ENCODE data around the gene MBP.

MBP gene

GRCh38 chr18:77132369-77133050 is at the start of gene MBP:
Gene MBP, minus strand, starts transcription at chr18:77132783. Its CDS starts 27,522 bp downstream, at chr18:77105261.
- Histone ChIP-seq H3K4me3 (ENCODE audit: low read length) (peak within 1 kb of the TSS; percentile 42), H3K27me3 (ENCODE audit: control insufficient read depth, insufficient read depth, low read length) (no peaks in the 10 kb centered on the region), H3K4me1 (ENCODE audit: control insufficient read depth, insufficient read depth, low read length) (no peaks in the 10 kb centered on the region), H3K36me3 (ENCODE audit: control insufficient read depth, insufficient read depth, low read length) (no peaks in the 10 kb centered on the region), H3K9ac (ENCODE audit: low read length) (peak within 1 kb of the TSS; percentile 78), H3K27ac (ENCODE audit: low read depth, low read length) (peak within 1 kb of the TSS; percentile 40)

DNA sequence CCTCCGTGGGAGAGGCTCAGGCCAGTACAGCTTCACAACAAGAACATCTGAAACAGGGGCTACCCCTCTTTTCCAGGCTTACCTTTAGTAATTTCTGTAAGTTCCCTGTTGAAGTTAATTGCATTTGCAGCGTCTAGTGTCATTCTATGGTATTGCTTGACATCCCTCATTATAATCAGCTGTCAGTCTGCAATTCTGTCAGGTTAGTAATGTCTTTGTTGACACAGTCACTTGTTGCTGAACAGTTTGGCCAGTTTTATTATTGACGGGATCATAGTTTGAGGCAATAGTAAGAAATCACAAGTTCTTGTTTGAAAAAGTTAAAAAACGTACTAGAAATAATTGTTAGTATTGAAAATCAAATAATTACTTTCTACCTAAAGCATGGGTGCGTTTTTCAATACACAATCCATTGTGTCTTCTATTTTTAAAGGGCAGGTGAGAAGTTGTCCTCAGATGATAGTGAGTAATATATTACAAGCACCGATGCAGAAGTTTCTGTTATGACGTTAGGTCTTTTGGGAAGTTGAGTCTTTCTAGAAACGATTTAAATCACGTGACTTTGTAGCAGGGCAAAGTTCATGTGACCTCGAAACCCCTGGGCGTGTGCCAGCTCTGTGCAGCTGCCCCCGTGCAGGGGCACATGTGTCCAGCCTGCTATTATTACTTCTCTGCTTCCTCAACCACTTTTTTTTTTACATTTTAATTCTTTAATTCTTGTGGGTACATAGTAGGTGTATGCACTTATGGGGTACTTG is 49.5 kb upstream of the MBP start:
- H3K27me3 ChIP-seq (ENCODE audit: control insufficient read depth, insufficient read depth, low read length), result no peaks in the 10 kb centered on the region
- no peak overlapping the region for H3K27ac ChIP-seq (ENCODE audit: low read depth, low read length)
- H3K4me3 ChIP-seq (ENCODE audit: low read length), result no peak overlapping the region
- H3K9ac ChIP-seq (ENCODE audit: low read length), result no peak overlapping the region
- no peaks in the 10 kb centered on the region for H3K4me1 ChIP-seq (ENCODE audit: control insufficient read depth, insufficient read depth, low read length)
- H3K36me3 ChIP-seq (ENCODE audit: control insufficient read depth, insufficient read depth, low read length), result no peaks in the 10 kb centered on the region

DNA sequence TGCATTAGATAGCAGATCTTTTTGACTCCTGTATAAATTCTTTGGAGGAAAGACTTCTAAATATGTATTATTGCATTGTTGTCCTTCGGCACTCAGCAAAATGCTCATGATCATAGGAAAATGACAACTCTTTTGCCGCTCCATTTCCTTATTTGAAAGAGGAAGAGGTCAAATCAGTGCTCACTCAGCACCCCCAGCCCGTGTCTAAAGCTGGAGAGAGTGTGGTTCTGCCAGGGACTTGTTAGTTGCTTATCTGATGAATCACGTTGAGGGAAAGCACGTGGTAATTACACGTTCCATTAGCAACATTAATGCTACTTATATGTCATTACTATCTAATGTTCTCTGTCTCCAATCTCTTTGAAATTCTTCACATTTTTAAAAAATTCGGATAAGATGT is 46.0 kb upstream of the MBP start:
- H3K9ac ChIP-seq (ENCODE audit: low read length), result no peak overlapping the region
- H3K4me3 ChIP-seq (ENCODE audit: low read length), result no peak overlapping the region
- no peak overlapping the region for H3K27ac ChIP-seq (ENCODE audit: low read depth, low read length)
- no peaks in the 10 kb centered on the region for H3K36me3 ChIP-seq (ENCODE audit: control insufficient read depth, insufficient read depth, low read length)
- no peaks in the 10 kb centered on the region for H3K4me1 ChIP-seq (ENCODE audit: control insufficient read depth, insufficient read depth, low read length)
- H3K27me3 ChIP-seq (ENCODE audit: control insufficient read depth, insufficient read depth, low read length), result no peaks in the 10 kb centered on the region

- Histone ChIP-seq H3K27me3 (ENCODE audit: control insufficient read depth, insufficient read depth, low read length) (no peaks in the 10 kb centered on the region), H3K9ac (ENCODE audit: low read length) (no peak overlapping the region)
These were observed 44.4 kb upstream of the MBP start for GRCh38 chr18:77177009-77177408.

GRCh38 chr18:77173275-77174030 is 40.9 kb upstream of the MBP start:
- no peaks in the 10 kb centered on the region for H3K27me3 ChIP-seq (ENCODE audit: control insufficient read depth, insufficient read depth, low read length)
- no peaks in the 10 kb centered on the region for H3K36me3 ChIP-seq (ENCODE audit: control insufficient read depth, insufficient read depth, low read length)
- no peaks in the 10 kb centered on the region for H3K4me1 ChIP-seq (ENCODE audit: control insufficient read depth, insufficient read depth, low read length)
- H3K27ac ChIP-seq (ENCODE audit: low read depth, low read length), result no peak overlapping the region
- no peak overlapping the region for H3K4me3 ChIP-seq (ENCODE audit: low read length)
- H3K9ac ChIP-seq (ENCODE audit: low read length), result no peak overlapping the region

More at GRCh38 chr18:77177009-77177408, 44.4 kb upstream of the MBP start:
- H3K4me1 ChIP-seq (ENCODE audit: control insufficient read depth, insufficient read depth, low read length), result no peaks in the 10 kb centered on the region
- H3K36me3 ChIP-seq (ENCODE audit: control insufficient read depth, insufficient read depth, low read length), result no peaks in the 10 kb centered on the region
- no peak overlapping the region for H3K4me3 ChIP-seq (ENCODE audit: low read length)
- no peak overlapping the region for H3K27ac ChIP-seq (ENCODE audit: low read depth, low read length)

GRCh38 chr18:77170890-77171410 is 38.4 kb upstream of the MBP start:
- Histone ChIP-seq H3K27ac (ENCODE audit: low read depth, low read length) (no peak overlapping the region), H3K4me3 (ENCODE audit: low read length) (no peak overlapping the region), H3K27me3 (ENCODE audit: control insufficient read depth, insufficient read depth, low read length) (no peaks in the 10 kb centered on the region), H3K4me1 (ENCODE audit: control insufficient read depth, insufficient read depth, low read length) (no peaks in the 10 kb centered on the region), H3K9ac (ENCODE audit: low read length) (no peak overlapping the region), H3K36me3 (ENCODE audit: control insufficient read depth, insufficient read depth, low read length) (no peaks in the 10 kb centered on the region)

- H3K27me3 ChIP-seq (ENCODE audit: control insufficient read depth, insufficient read depth, low read length), result no peaks in the 10 kb centered on the region
- no peaks in the 10 kb centered on the region for H3K4me1 ChIP-seq (ENCODE audit: control insufficient read depth, insufficient read depth, low read length)
These were observed 36.3 kb upstream of the MBP start for GRCh38 chr18:77168811-77169311.

DNA sequence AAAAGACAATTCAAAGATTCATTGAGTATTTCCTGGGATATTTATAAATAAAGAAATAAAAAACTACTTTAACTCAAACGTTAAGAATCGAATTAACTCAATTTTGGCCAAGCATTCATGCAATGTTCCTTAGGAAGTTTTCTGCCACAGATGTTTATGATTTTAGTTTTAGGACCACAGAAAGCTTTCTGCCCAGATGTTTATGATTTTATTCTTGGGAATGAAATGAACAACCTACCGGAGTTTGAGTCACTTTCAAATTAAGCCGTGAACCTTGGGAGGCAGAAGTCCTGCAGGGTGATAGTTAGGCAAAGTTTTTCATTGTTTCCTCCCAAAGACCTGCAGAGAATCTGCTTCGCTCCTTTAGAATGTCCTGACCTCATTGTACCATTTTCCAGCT is 34.7 kb upstream of the MBP start:
- H3K27ac ChIP-seq (ENCODE audit: low read depth, low read length), result no peak overlapping the region
- no peaks in the 10 kb centered on the region for H3K36me3 ChIP-seq (ENCODE audit: control insufficient read depth, insufficient read depth, low read length)
- H3K27me3 ChIP-seq (ENCODE audit: control insufficient read depth, insufficient read depth, low read length), result no peaks in the 10 kb centered on the region
- no peaks in the 10 kb centered on the region for H3K4me1 ChIP-seq (ENCODE audit: control insufficient read depth, insufficient read depth, low read length)
- H3K9ac ChIP-seq (ENCODE audit: low read length), result no peak overlapping the region
- H3K4me3 ChIP-seq (ENCODE audit: low read length), result no peak overlapping the region

More at GRCh38 chr18:77168811-77169311, 36.3 kb upstream of the MBP start:
- no peak overlapping the region for H3K27ac ChIP-seq (ENCODE audit: low read depth, low read length)
- no peak overlapping the region for H3K9ac ChIP-seq (ENCODE audit: low read length)
- no peaks in the 10 kb centered on the region for H3K36me3 ChIP-seq (ENCODE audit: control insufficient read depth, insufficient read depth, low read length)
- no peak overlapping the region for H3K4me3 ChIP-seq (ENCODE audit: low read length)

GRCh38 chr18:77166523-77166922 is 33.9 kb upstream of the MBP start:
- H3K36me3 ChIP-seq (ENCODE audit: control insufficient read depth, insufficient read depth, low read length), result no peaks in the 10 kb centered on the region
- no peak overlapping the region for H3K9ac ChIP-seq (ENCODE audit: low read length)
- H3K27ac ChIP-seq (ENCODE audit: low read depth, low read length), result no peak overlapping the region
- H3K27me3 ChIP-seq (ENCODE audit: control insufficient read depth, insufficient read depth, low read length), result no peaks in the 10 kb centered on the region
- no peak overlapping the region for H3K4me3 ChIP-seq (ENCODE audit: low read length)
- H3K4me1 ChIP-seq (ENCODE audit: control insufficient read depth, insufficient read depth, low read length), result no peaks in the 10 kb centered on the region

DNA sequence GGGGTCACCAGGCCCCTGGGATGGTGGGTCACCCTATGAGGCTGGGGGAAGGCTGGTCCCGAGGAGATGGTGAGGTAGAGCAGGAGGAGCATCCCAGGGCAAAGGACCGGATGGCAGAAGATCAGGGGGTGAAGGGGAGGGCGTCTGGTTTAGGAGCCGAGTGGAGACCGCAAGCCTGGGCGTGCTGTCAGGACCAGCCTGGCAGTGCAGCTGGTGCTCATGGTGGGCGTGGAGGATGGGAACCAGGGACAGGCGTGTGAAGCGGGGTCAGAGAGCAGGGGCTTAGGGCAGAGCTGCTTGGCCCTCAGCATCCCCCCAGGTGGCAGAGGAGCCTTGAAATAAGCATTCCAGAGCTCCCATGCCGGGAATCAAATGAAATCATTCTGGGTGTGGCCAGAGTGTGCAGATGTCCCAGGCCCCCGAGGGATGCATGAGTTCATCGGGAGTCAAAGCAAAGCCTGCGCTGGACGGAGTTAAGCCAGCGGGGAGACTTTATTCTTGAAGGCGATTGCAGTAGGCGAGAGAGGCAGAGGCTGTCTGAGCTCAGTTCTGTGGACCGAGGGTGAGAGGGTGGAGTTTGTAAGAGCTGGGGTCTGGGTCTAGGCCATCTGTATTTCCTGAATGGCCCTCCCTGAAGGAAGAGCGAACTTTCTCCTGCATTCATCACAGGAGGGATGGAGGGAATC is 33.1 kb upstream of the MBP start:
- Histone ChIP-seq H3K4me3 (ENCODE audit: low read length) (no peak overlapping the region), H3K4me1 (ENCODE audit: control insufficient read depth, insufficient read depth, low read length) (no peaks in the 10 kb centered on the region), H3K36me3 (ENCODE audit: control insufficient read depth, insufficient read depth, low read length) (no peaks in the 10 kb centered on the region), H3K27ac (ENCODE audit: low read depth, low read length) (no peak overlapping the region), H3K9ac (ENCODE audit: low read length) (no peak overlapping the region), H3K27me3 (ENCODE audit: control insufficient read depth, insufficient read depth, low read length) (no peaks in the 10 kb centered on the region)

GRCh38 chr18:77164763-77165485 is 32.3 kb upstream of the MBP start:
- Histone ChIP-seq H3K9ac (ENCODE audit: low read length) (no peak overlapping the region), H3K4me3 (ENCODE audit: low read length) (no peak overlapping the region), H3K36me3 (ENCODE audit: control insufficient read depth, insufficient read depth, low read length) (no peaks in the 10 kb centered on the region), H3K27me3 (ENCODE audit: control insufficient read depth, insufficient read depth, low read length) (no peaks in the 10 kb centered on the region), H3K4me1 (ENCODE audit: control insufficient read depth, insufficient read depth, low read length) (no peaks in the 10 kb centered on the region), H3K27ac (ENCODE audit: low read depth, low read length) (no peak overlapping the region)

All from rectal smooth muscle tissue (tissue), 1 donor.